ENCODE data around the gene GPATCH8.

- TF ChIP-seq PPARA (CRISPR knock-in tag; IDR thresholded peaks at IDR 0.05; ENCODE audit: borderline replicate concordance) (no peak), TOX (CRISPR knock-in tag; IDR thresholded peaks at IDR 0.05; ENCODE audit: borderline replicate concordance) (no peak), GLIS3 (CRISPR knock-in tag; IDR thresholded peaks at IDR 0.05) (no peak), CSRNP3 (CRISPR knock-in tag; IDR thresholded peaks at IDR 0.05) (no peak), RARB (CRISPR knock-in tag; IDR thresholded peaks at IDR 0.05) (no peak), OSR1 (CRISPR knock-in tag; IDR thresholded peaks at IDR 0.05) (no peak), POU6F1 (CRISPR knock-in tag; IDR thresholded peaks at IDR 0.05; ENCODE audit: borderline replicate concordance, low read depth) (no peak), BACH2 (CRISPR knock-in tag; IDR thresholded peaks at IDR 0.05; ENCODE audit: borderline replicate concordance) (no peak)
- TF ChIP-seq, protein P1, sequence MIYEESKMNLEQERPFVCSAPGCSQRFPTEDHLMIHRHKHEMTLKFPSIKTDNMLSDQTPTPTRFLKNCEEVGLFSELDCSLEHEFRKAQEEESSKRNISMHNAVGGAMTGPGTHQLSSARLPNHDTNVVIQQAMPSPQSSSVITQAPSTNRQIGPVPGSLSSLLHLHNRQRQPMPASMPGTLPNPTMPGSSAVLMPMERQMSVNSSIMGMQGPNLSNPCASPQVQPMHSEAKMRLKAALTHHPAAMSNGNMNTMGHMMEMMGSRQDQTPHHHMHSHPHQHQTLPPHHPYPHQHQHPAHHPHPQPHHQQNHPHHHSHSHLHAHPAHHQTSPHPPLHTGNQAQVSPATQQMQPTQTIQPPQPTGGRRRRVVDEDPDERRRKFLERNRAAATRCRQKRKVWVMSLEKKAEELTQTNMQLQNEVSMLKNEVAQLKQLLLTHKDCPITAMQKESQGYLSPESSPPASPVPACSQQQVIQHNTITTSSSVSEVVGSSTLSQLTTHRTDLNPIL (CRISPR knock-in tag; IDR thresholded peaks at IDR 0.05; ENCODE audit: low read depth) = no peak
Measured at GRCh38 chr17:44375196-44376017, 127.8 kb downstream of the GPATCH8 start.

Measured in SK-N-SH treated with all-trans-retinoic acid at 6 μM for 48 hours (cell line).